Measurements from ENCODE around the gene ACYP1.

The ACYP1 gene

GRCh38 chr14:75083271-75083670 is 19.4 kb upstream of the ACYP1 start:
- DNase-seq, result no peak
- H3K79me2 ChIP-seq (ENCODE audit: low read length), result no peaks in the 10 kb centered on the region
- H3K27ac ChIP-seq (ENCODE audit: low read length), result no peak overlapping the region
- no peaks in the 10 kb centered on the region for H3K9me3 ChIP-seq (replicated peaks; ENCODE audit: insufficient read depth, low read length)
- no peak overlapping the region for H3K4me3 ChIP-seq (ENCODE audit: low read length)
- H3K4me1 ChIP-seq (ENCODE audit: low read length), result no peaks in the 10 kb centered on the region
- H4K20me1 ChIP-seq (ENCODE audit: insufficient read depth, low read length), result no peaks in the 10 kb centered on the region
- no peak overlapping the region for H3K4me2 ChIP-seq (ENCODE audit: low read depth, low read length)
- H3K36me3 ChIP-seq (replicated peaks; ENCODE audit: insufficient read depth, low read length), result no peaks in the 10 kb centered on the region
- no peak overlapping the region for H3K9ac ChIP-seq (ENCODE audit: low read length)
- H3K9me2 ChIP-seq (replicated peaks; ENCODE audit: insufficient read depth, low read length), result no peaks in the 10 kb centered on the region
- no peak overlapping the region for H2AFZ ChIP-seq (ENCODE audit: low read length)
- no peaks in the 10 kb centered on the region for H3F3A ChIP-seq (ENCODE audit: insufficient read depth, low read length)
- no peaks in the 10 kb centered on the region for H3K27me3 ChIP-seq (replicated peaks; ENCODE audit: insufficient read depth, low read length)
- no peak for TF ChIP-seq EZH2 (optimal IDR thresholded peaks at IDR 0.05; ENCODE audit: low read depth, low read length)
- TF ChIP-seq EZH2phosphoT487 (IDR thresholded peaks at IDR 0.05; ENCODE audit: low read length), result no peak
- no peak for TF ChIP-seq CTCF (IDR thresholded peaks at IDR 0.05; ENCODE audit: low read length)

GRCh38 chr14:75081660-75082229 is 17.9 kb upstream of the ACYP1 start:
- TF ChIP-seq EZH2phosphoT487 (IDR thresholded peaks at IDR 0.05; ENCODE audit: low read length) (no peak), CTCF (IDR thresholded peaks at IDR 0.05; ENCODE audit: low read length) (no peak), EZH2 (optimal IDR thresholded peaks at IDR 0.05; ENCODE audit: low read depth, low read length) (no peak)
- H3K36me3 ChIP-seq (replicated peaks; ENCODE audit: insufficient read depth, low read length), result no peaks in the 10 kb centered on the region

GRCh38 chr14:75079521-75079920 is 15.7 kb upstream of the ACYP1 start:
- DNase-seq, result no peak
- Histone ChIP-seq H3K36me3 (replicated peaks; ENCODE audit: insufficient read depth, low read length) (no peaks in the 10 kb centered on the region), H3K9ac (ENCODE audit: low read length) (no peak overlapping the region), H3K27me3 (replicated peaks; ENCODE audit: insufficient read depth, low read length) (no peaks in the 10 kb centered on the region), H3F3A (ENCODE audit: insufficient read depth, low read length) (no peaks in the 10 kb centered on the region), H3K27ac (ENCODE audit: low read length) (no peak overlapping the region), H4K20me1 (ENCODE audit: insufficient read depth, low read length) (no peaks in the 10 kb centered on the region), H3K4me2 (ENCODE audit: low read depth, low read length) (no peak overlapping the region), H3K79me2 (ENCODE audit: low read length) (no peaks in the 10 kb centered on the region), H3K4me3 (ENCODE audit: low read length) (no peak overlapping the region), H3K9me2 (replicated peaks; ENCODE audit: insufficient read depth, low read length) (no peaks in the 10 kb centered on the region), H3K4me1 (ENCODE audit: low read length) (no peaks in the 10 kb centered on the region), H2AFZ (ENCODE audit: low read length) (no peak overlapping the region), H3K9me3 (replicated peaks; ENCODE audit: insufficient read depth, low read length) (no peaks in the 10 kb centered on the region)
- TF ChIP-seq EZH2phosphoT487 (IDR thresholded peaks at IDR 0.05; ENCODE audit: low read length), result no peak
- no peak for TF ChIP-seq EZH2 (optimal IDR thresholded peaks at IDR 0.05; ENCODE audit: low read depth, low read length)
- TF ChIP-seq CTCF (IDR thresholded peaks at IDR 0.05; ENCODE audit: low read length), result no peak

More at GRCh38 chr14:75081660-75082229, 17.9 kb upstream of the ACYP1 start:
- Histone ChIP-seq H3K79me2 (ENCODE audit: low read length) (no peaks in the 10 kb centered on the region), H3K27ac (ENCODE audit: low read length) (no peak overlapping the region), H2AFZ (ENCODE audit: low read length) (no peak overlapping the region), H3K4me1 (ENCODE audit: low read length) (no peaks in the 10 kb centered on the region), H3K27me3 (replicated peaks; ENCODE audit: insufficient read depth, low read length) (no peaks in the 10 kb centered on the region), H3K4me2 (ENCODE audit: low read depth, low read length) (no peak overlapping the region), H3F3A (ENCODE audit: insufficient read depth, low read length) (no peaks in the 10 kb centered on the region), H3K4me3 (ENCODE audit: low read length) (no peak overlapping the region), H4K20me1 (ENCODE audit: insufficient read depth, low read length) (no peaks in the 10 kb centered on the region), H3K9ac (ENCODE audit: low read length) (no peak overlapping the region), H3K9me2 (replicated peaks; ENCODE audit: insufficient read depth, low read length) (no peaks in the 10 kb centered on the region), H3K9me3 (replicated peaks; ENCODE audit: insufficient read depth, low read length) (no peaks in the 10 kb centered on the region)
- no peak for DNase-seq

Data from MM.1S (cell line).